HEK293T (cell line): ENCODE results near the gene MAPT.

Experiments
- CTCF ChIA-PET: fragments of 350-600 bp; formaldehyde crosslinking; extraction: SDS; loops from one replicate; lab custom pipeline; 2021; ENCODE audit warnings: antibody characterized with exemption, inconsistent platforms; lab: Yijun Ruan, JAX
- POLR2A ChIA-PET: fragments of 350-600 bp; formaldehyde crosslinking; extraction: SDS; loops from one replicate; lab custom pipeline; 2020; ENCODE audit warnings: antibody characterized with exemption, inconsistent platforms; lab: Yijun Ruan, JAX
- DNase-seq: peaks from one replicate; pipeline ENCODE4 v3.0.0; 2012; ENCODE audit warnings: mixed read lengths; ENCODE audit errors: extremely low spot score
- ARNT ChIP-seq: fragments of 450-650 bp; IDR thresholded peaks from 2 replicates; pipeline ENCODE4 v1.6.1; 2017; ENCODE audit warnings: mild to moderate bottlenecking
- BHLHE40 ChIP-seq: fragments of 450-650 bp; IDR thresholded peaks from 2 replicates; pipeline ENCODE4 v1.6.1; 2016; ENCODE audit warnings: mild to moderate bottlenecking, moderate library complexity, borderline replicate concordance
- CTBP1 ChIP-seq: fragments of 450-650 bp; IDR thresholded peaks from 2 replicates; pipeline ENCODE4 v1.6.1; 2016; ENCODE audit warnings: borderline replicate concordance
- ELF4 ChIP-seq: fragments of 450-650 bp; IDR thresholded peaks from 2 replicates; pipeline ENCODE4 v1.6.1; 2017; ENCODE audit warnings: antibody characterized with exemption
- FOXA1 ChIP-seq: fragments of 450-650 bp; IDR thresholded peaks from 2 replicates; pipeline ENCODE4 v1.6.1; 2016; ENCODE audit warnings: mild to moderate bottlenecking
- FOXK2 ChIP-seq: fragments of 450-650 bp; IDR thresholded peaks from 2 replicates; pipeline ENCODE4 v1.6.1; 2016; ENCODE audit warnings: mild to moderate bottlenecking
- FOXM1 ChIP-seq: fragments of 450-650 bp; IDR thresholded peaks from 2 replicates; pipeline ENCODE4 v1.6.1; 2017; ENCODE audit warnings: mild to moderate bottlenecking, borderline replicate concordance
- HDGF ChIP-seq: fragments of 450-650 bp; IDR thresholded peaks from 2 replicates; pipeline ENCODE4 v1.6.1; 2017; ENCODE audit warnings: antibody characterized with exemption, borderline replicate concordance
- L3MBTL2 ChIP-seq: fragments of 450-650 bp; conservative IDR thresholded peaks from 2 replicates; pipeline ENCODE4 v1.6.1; 2016; ENCODE audit warnings: mild to moderate bottlenecking
- LEF1 ChIP-seq: fragments of 450-650 bp; IDR thresholded peaks from 2 replicates; pipeline ENCODE4 v1.6.1; 2017; ENCODE audit warnings: mild to moderate bottlenecking, borderline replicate concordance
- NFRKB ChIP-seq: fragments of 450-650 bp; IDR thresholded peaks from 2 replicates; pipeline ENCODE4 v1.6.1; 2016; ENCODE audit warnings: mild to moderate bottlenecking, moderate library complexity
- SP1 ChIP-seq: fragments of 450-650 bp; IDR thresholded peaks from 2 replicates; pipeline ENCODE4 v1.6.1; 2017
- SUZ12 ChIP-seq: fragments of 450-650 bp; IDR thresholded peaks from 2 replicates; pipeline ENCODE4 v1.6.1; 2016; ENCODE audit warnings: mild to moderate bottlenecking
- TARDBP ChIP-seq: fragments of 450-650 bp; IDR thresholded peaks from 2 replicates; pipeline ENCODE4 v1.6.1; 2016
- ZNF384 ChIP-seq: fragments of 450-650 bp; IDR thresholded peaks from 2 replicates; pipeline ENCODE4 v1.6.1; 2016
- TF ChIP-seq, protein P1 (sequence below): fragments of 450-650 bp; IDR thresholded peaks from 2 replicates; pipeline ENCODE4 v1.6.1; 2016

The MAPT gene

DNA sequence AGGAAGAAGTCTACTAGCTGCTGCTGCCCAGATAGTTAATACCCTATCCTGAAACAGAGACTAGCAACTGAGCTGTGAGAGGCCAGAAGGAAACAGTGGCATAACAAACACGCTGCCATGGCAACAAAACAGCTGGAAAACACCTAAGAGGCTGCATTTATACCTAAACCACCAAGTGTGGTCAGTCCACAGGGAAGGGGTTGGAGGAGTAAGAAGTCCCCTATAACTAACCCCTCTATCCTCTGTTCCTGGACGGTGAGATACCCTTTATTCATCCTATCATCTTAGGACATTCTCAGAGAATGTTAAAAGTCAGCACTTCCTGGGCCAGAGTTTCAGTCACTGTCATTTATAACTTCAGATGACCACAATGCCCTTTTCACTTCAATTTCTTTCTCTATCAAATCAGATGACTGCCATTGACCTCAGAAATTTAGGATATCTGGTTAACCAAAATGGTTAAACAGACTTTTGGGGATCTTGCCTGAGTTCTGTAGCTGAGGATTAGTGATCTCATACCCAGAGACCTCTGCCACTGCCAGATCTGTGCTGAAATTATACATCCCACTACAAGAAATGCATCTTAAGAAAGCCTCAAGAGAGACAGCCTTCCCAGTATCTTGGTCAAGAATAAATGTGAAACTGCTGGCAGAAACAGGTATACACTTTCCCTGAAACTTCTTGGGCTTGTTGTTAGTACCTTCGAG is 140.9 kb downstream of the MAPT start:
- TF ChIP-seq BHLHE40 = no peak
- TF ChIP-seq SUZ12 = no peak
- TF ChIP-seq ZNF384 = no peak
- TF ChIP-seq HDGF = no peak
- no peak for TF ChIP-seq NFRKB
- TF ChIP-seq CTBP1 = no peak
- no peak for TF ChIP-seq FOXA1
- no peak for TF ChIP-seq ARNT
- no peak for TF ChIP-seq LEF1
- no peak for TF ChIP-seq L3MBTL2
- no peak for TF ChIP-seq SP1
- no peak for TF ChIP-seq FOXK2
- TF ChIP-seq FOXM1 = no peak
- TF ChIP-seq TARDBP = no peak
- ChIA-PET CTCF (interaction anchor here (1.1 kb wide), 1 partner anchor 9 kb away, joined by 3 read pairs; no protein-coding TSS in a partner anchor), POLR2A (no interaction called here)
- no peak for DNase-seq

DNA sequence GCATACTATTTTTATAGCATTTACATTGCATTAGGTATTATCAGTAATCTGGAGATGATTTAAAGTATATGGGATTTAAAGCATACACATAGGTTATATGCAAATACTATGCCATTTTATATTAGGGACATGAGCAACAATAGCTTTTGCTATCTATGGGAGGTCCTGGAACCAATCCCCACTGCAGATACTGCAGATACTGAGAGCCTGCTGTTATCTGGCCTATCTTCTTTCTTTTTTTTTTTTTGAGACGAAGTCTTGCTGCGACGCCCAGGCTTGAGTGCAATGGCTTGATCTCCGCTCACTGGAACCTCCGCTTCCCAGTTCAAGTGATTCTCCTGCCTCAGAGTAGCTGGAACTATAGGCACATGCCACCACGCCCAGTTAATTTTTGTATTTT is 142.1 kb downstream of the MAPT start:
- DNase-seq = no peak
- CTCF ChIA-PET = interaction anchor here (0.7 to 1.1 kb wide), 2 partner anchors 8 to 176 kb away, joined by 3 read pairs; no protein-coding TSS in a partner anchor
- TF ChIP-seq LEF1 (no peak), SP1 (no peak), TARDBP (no peak), SUZ12 (no peak), ELF4 (no peak), FOXM1 (no peak), CTBP1 (no peak), FOXA1 (no peak), L3MBTL2 (no peak), ZNF384 (no peak)
- TF ChIP-seq, protein P1, sequence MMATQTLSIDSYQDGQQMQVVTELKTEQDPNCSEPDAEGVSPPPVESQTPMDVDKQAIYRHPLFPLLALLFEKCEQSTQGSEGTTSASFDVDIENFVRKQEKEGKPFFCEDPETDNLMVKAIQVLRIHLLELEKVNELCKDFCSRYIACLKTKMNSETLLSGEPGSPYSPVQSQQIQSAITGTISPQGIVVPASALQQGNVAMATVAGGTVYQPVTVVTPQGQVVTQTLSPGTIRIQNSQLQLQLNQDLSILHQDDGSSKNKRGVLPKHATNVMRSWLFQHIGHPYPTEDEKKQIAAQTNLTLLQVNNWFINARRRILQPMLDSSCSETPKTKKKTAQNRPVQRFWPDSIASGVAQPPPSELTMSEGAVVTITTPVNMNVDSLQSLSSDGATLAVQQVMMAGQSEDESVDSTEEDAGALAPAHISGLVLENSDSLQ = no peak
- POLR2A ChIA-PET = no interaction called here

- no peak for DNase-seq
- ChIA-PET POLR2A (interaction anchor here (1.0 kb wide), 1 partner anchor 155 kb away, joined by 3 read pairs; the partner anchor contains the start of gene KANSL1), CTCF (interaction anchor here (1.4 kb wide), 1 partner anchor 155 kb away, joined by 3 read pairs; the partner anchor contains the start of gene KANSL1)
- TF ChIP-seq, protein P1 = no peak
- no peak for TF ChIP-seq CTBP1
- no peak for TF ChIP-seq HDGF
- TF ChIP-seq ELF4 = no peak
- TF ChIP-seq ARNT = no peak
- no peak for TF ChIP-seq LEF1
- no peak for TF ChIP-seq FOXM1
- TF ChIP-seq BHLHE40 = no peak
- TF ChIP-seq NFRKB = no peak
Observed at GRCh38 chr17:46037722-46038255, 143.4 kb downstream of the MAPT start.

DNA sequence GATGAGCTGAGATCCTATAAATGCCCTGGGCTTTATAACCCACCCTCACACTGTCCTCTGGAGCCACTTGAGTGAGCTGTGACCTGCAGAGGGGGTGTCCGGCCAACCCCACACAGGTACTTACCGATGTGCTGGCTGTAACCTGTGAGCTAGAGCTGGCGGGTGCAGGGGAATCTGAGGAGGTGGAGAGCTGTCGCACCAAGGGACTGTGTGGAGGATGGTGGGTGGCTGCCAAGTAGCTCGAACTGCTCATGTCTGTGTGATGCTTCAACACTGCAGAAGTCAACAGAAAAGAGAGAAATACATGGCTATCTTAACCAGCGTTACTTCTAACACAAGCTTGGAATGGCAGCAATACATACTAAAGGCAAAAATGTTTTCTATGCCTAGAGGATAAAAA is 144.1 kb downstream of the MAPT start:
- ChIA-PET CTCF (interaction anchor here (1.4 kb wide), 1 partner anchor 154 kb away, joined by 3 read pairs; the partner anchor contains the start of gene KANSL1), POLR2A (interaction anchor here (1.0 kb wide), 1 partner anchor 155 kb away, joined by 3 read pairs; the partner anchor contains the start of gene KANSL1)
- no peak for DNase-seq
- TF ChIP-seq SP1 = no peak
- no peak for TF ChIP-seq ARNT
- no peak for TF ChIP-seq L3MBTL2
- no peak for TF ChIP-seq NFRKB
- no peak for TF ChIP-seq BHLHE40
- TF ChIP-seq HDGF = no peak
- TF ChIP-seq, protein P1 = no peak
- no peak for TF ChIP-seq FOXA1
- no peak for TF ChIP-seq SUZ12
- TF ChIP-seq LEF1 = no peak
- TF ChIP-seq TARDBP = no peak
- no peak for TF ChIP-seq CTBP1
- no peak for TF ChIP-seq FOXK2
- TF ChIP-seq ZNF384 = no peak
- no peak for TF ChIP-seq FOXM1

DNA sequence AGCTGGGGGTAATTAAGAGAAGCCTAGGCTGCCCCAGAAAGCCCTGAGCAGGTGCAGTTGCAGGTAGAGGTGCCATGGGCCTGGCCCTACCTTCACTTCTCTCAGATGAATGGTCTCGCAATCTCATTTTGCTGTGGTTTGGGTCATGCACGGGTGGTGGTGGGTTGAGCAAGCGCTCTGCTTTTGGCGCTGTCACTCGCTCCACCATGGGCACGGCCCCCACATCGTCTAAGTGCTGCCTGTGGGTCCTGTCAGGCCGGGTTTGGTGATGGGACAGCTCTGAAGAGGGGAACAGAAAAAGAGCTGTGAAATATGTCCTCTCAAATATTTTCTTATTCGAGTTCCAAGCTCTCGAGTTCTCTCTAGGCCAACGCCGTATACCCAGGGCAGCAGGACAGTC is 144.6 kb downstream of the MAPT start:
- ChIA-PET CTCF (interaction anchor here (1.4 kb wide), 1 partner anchor 154 kb away, joined by 3 read pairs; the partner anchor contains the start of gene KANSL1), POLR2A (interaction anchor here (1.0 kb wide), 1 partner anchor 154 kb away, joined by 3 read pairs; the partner anchor contains the start of gene KANSL1)
- DNase-seq = no peak
- TF ChIP-seq LEF1 (no peak), HDGF (no peak), ARNT (no peak), BHLHE40 (no peak), SUZ12 (no peak), ELF4 (no peak), FOXA1 (no peak), CTBP1 (no peak), FOXK2 (no peak)
- TF ChIP-seq, protein P1 = no peak
